Bronchial smooth muscle cell (primary cell): ENCODE results near the gene CALCB. TPM values are rescaled to one million over a fixed set of nuclear protein-coding genes. Genes with fewer than 3 reads are reported as not detected.

ENCODE experiments used
- total RNA-seq: library from RNA; depleted of rRNA; stranded (reverse); fragments of >200 nt; gene quantifications from 2 replicates; pipeline ENCODE4 v1.2.1, GENCODE V29; 2014

Gene CALCB
- total RNA-seq, result under 0.01 TPM in 1 of 2 replicates, not detected in the other

GRCh38 chr11:15073361-15074205 is at the start of gene CALCB:
TSS of gene CALCB (plus strand) at chr11:15073593. CDS start at chr11:15074719, 1,126 bp downstream.

GRCh38 chr11:15114501-15115475 is 41.4 kb downstream of the CALCB start, which contains the start of gene INSC:
TSS of gene INSC (plus strand) at chr11:15114923. CDS start at chr11:15149175, 34,252 bp downstream.

Other genes starting within 250 kb of the CALCB start
- 6.3 and 7.2 TPM in 2 replicates for gene CYP2R1, start 181.4 kb upstream of the CALCB start, total RNA-seq
- gene CALCA, start 101.2 kb upstream of the CALCB start, total RNA-seq, result not detected in 2 replicates
- 0.79 TPM in 1 of 2 replicates, not detected in the other for gene INSC, start 41.3 kb downstream of the CALCB start, total RNA-seq